NCI-H446 treated with DMSO at 0.1 percent for 48 hours (cell line): Measurements from ENCODE around the gene ATOH8.

Experiments
- DNase-seq: peaks from one replicate; lab custom pipeline; 2025; lab: John Stamatoyannopoulos, UW

ATOH8 gene

DNA sequence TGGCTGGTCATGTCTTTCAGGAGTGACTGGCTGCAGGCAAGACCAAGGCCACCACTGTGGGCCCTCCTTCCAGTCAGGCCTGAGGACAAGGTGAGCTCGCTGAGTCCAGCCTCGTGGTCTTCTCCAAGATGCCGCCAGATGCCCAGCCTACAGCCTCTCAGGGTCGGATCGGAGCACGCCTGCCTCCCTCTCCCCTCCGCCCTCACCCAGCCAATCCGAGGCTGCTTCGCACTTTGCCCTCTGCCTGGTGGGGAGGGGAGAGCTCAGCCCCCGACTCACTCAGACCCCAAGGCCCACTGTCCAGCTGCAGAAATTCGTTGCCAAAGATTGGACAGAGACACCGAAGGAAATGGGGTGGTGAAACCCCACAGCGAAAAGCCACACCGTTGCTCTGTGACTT is 33.1 kb downstream of the ATOH8 start:
- no peak for DNase-seq

GRCh38 chr2:85787282-85787980 is 33.6 kb downstream of the ATOH8 start:
- no peak for DNase-seq

- no peak for DNase-seq
Observed at GRCh38 chr2:85787981-85788340, 34.2 kb downstream of the ATOH8 start.

DNA sequence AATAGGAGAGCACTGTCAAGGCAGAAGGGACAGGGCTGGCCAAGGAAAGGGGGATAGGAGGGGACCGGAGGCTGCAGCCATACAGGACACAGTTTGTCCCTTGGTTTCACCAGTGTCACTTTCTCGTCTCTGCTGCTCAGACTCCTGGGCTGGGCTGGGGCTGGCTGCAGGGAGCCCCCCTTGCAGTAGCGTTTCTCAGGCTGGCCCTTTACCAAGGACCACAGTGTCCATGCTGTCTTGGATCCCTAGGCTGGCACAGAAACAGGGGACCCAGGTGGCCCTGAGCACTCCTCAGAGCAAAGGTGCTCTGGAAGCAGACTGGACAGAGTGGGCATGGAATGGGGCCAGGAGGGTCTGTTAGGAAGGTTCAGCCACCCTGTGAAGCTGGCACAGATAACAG is 34.8 kb downstream of the ATOH8 start:
- no peak for DNase-seq

GRCh38 chr2:85789271-85789670 is 35.5 kb downstream of the ATOH8 start:
- DNase-seq: no peak

DNA sequence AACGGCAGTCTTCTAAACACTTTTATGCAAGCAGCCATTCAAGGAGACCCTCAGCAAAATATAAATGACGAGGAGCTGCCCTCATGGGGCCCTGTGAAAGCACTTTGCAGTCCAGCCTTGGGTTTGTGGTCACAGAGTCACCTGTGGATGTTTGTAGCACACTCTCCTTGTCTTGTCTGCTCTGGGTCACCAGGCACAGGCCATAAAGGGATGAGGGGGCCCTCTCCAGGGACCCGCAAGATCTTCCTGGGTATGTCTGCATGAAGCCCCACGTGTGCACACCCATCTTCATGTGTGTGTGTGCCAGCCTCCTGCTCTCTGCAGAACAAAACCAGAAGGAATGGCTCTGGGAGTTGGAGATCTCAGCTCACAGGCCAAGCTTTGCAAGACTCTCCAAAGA is 36.2 kb downstream of the ATOH8 start:
- DNase-seq: no peak

GRCh38 chr2:85790499-85791188 is 36.9 kb downstream of the ATOH8 start:
- DNase-seq: no peak

GRCh38 chr2:85791704-85792565 is 38.1 kb downstream of the ATOH8 start:
- no peak for DNase-seq

DNA sequence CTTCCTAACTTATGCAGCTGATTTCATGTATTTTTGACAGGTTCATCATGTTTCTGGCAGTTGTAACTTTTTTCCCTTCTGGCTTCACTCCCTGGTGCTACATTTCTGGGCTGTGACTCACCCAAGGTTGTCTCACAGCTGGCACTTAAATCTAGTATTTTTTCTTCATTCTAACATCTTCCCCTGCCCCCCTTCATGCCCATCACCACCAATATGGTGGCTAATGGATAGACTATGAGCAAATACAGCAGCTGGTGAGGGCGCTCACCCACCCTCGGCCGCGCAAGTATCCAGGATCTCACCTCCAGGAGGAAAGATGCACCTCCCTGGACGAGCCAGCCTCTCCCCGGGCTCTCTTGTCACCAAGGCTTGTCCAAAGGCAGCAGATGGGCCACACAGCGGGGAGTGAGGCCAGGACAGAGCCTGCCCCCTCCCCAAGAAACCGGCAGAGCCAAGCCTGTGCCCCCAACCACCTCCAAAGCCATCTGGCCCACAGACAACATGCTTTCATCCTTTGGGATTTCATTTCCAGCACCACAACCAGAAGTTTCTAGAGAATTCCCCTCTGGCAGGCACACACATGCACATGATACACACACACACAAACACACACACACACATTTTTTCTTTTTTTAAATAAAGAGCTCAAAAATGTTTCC is 39.1 kb downstream of the ATOH8 start:
- peak; percentile 99 for DNase-seq

DNA sequence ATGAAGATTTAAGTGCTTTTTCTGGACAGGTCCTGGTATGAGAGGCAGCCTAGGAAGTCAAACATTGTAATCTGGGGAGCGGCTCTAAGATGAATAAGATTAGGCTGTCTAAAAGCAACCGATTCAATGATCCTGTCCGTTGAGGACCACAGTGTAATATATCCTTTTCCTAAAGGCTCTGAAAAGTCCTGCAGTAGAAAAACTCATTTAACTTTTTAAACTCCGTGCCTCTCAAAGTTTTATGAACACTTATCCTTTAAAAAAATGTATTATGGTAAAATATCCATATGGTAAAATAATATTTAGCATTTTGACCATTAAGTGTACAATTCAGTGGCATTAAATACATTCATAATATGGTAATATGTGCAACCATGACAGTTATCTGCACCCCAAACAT is 39.8 kb downstream of the ATOH8 start:
- DNase-seq: no peak

GRCh38 chr2:85794038-85794441 is 40.2 kb downstream of the ATOH8 start:
- DNase-seq: no peak

DNA sequence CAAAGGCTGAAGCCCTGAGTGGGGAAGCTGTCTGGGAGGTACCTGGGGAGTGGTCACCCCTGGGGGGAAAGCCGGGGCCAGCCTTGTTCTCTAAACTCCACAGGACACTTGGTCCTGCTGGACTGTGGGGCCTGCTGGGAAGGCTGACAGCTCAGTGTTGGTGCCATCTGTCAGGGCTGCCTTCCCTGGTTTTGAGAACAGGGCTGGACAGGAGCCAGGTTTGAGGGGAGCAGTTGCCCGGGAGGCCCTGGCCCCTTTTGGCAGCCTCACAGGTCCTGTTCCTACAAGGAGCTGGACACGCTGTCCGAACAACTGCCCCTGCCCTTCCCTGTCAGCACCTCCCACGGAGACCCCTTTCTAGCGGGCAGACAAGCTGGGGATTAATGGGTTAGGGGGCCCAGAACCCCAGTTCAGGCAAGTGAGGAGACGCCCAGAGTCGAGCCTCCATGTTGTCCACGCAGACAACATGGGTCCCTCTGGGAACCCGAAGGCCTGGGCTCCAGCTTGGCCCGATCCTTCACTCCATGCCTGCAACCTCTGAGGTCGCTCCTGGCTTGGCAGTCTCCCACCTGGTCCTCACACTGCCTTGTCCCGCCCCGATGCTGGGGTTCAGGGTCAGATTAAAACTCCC is 40.8 kb downstream of the ATOH8 start:
- peak; percentile 82 for DNase-seq

- DNase-seq: no peak
Observed at GRCh38 chr2:85795331-85796045, 41.7 kb downstream of the ATOH8 start.

DNA sequence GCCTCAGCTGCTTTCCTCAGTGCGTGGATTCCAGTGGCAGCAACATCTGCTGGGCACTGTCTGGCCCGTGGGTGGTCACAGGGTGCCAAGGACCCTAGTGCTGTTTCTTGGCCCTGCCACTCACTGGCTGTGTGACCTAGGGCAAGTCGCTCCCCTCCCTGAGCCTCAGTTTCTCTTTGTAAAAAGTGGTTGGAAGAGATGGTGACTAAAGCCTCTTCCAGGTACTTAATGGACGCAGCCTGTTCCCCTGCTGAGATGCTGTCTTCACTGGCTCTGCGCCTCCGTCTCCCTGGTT is 42.2 kb downstream of the ATOH8 start:
- no peak for DNase-seq

GRCh38 chr2:85796341-85797262 is 42.8 kb downstream of the ATOH8 start:
- peak; percentile 64 for DNase-seq

GRCh38 chr2:85797263-85797660 is 43.5 kb downstream of the ATOH8 start:
- no peak for DNase-seq

DNA sequence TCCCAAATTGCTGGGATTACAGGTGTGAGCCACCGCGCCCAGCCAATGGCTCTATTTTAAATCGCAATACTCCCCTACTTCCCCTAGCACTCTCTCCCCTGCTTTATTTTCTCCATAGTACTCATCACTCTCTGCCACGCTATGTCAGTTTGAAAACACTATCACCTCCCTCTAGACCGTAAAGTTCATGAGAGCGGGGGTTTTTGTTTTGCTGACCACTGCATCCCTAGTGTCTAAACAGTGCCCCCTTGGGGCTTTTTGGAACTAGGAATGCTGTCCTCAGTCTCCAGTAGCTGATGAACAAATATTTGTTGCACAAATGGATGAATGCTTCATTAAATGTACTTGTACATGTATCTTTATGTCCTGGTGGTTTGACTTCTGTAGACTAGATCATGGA is 44.1 kb downstream of the ATOH8 start:
- DNase-seq: no peak

DNA sequence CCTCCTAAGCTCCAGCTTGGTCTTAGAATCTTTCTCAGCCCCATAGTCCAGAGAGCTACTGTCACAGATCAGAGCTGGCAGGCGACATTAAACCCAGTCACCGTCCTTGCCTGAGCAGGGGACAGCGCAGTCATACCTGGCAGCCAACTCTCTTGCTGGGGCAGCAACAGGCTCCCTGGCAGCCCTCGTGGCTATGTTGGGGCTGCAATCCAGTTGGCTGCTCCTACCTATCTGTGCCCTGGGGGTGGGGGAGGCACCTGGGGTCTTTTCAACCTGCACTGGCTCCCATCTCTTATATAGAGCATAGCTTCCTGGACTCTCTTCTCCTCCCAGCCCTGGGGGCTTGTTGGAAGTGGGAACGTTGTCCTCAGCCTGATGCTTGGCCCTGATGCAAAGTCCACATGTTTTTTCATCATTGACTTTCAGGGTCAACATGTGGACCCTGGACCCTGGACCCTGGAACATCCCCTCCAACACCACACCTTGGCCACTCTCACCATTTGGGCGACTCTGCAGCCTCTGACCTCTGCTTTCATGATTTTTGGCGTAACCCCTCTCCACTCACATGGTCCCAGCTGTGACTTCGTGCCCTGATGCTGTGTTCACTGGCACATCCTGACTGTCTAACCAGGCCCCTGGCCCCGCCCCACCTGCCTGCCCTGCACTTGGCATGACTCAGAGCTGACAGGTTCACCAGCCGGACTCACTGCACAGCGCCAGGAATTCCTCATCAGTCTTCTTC is 45.6 kb downstream of the ATOH8 start:
- DNase-seq: no peak

DNA sequence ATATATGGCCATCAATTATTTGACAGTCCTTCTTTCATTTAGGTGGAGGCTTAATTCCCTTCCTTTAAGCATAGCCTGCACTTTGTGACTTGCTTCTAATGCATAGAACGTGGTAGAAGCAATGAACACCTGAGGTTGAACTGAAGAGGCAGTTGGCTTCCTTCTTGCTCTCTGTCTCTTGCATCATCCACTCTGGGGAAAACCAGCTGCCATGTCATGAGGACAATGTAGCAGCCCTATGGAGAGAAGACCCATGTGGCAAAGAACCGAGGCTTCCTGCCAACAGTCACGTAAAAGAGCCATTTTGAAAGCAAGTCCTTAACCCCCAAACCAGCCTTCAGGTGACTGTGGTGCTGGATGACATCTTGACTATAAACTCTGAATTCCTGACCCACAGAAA is 46.8 kb downstream of the ATOH8 start:
- no peak for DNase-seq

DNA sequence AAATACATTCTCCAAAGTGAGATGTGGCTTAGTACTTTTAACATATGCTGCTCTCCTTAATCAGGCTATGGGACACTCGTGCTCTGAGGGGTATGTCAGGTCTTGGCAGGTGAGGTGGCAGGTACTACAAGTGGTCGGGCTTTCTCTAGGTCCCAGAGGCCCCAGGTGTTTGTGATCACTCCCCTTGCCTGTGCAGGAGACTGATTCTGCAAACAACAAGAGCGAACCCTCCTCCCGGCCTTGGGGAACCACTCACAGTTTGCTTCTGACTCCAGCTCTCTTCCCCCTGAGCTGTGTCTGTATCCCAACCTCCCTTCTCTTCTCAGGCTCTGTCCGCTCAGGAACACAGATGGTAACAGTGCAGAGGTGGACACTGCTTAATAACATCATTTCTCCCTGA is 48.1 kb downstream of the ATOH8 start:
- DNase-seq: no peak
